Ramos (cell line): Measurements from ENCODE around the gene TMEM121B.

Source experiments
- in situ Hi-C: fragments of 300-500 bp; cut with MboI; formaldehyde crosslinking; loops from one replicate; pipeline ENCODE4 v1.14.3; 2022; ENCODE audit warnings: low sequenced_read_pairs; ENCODE audit not compliant: unreplicated experiment

The TMEM121B gene

GRCh38 chr22:17140022-17140421 is 18.9 kb upstream of the TMEM121B start:
- in situ Hi-C loops: no loop called here

- in situ Hi-C loops: no loop called here
Measured at GRCh38 chr22:17138513-17138912, 17.4 kb upstream of the TMEM121B start.

- in situ Hi-C loops: no loop called here
Measured at GRCh38 chr22:17137861-17138425, 16.8 kb upstream of the TMEM121B start.

GRCh38 chr22:17137170-17137569 is 16.0 kb upstream of the TMEM121B start:
- in situ Hi-C loops: no loop called here

GRCh38 chr22:17135153-17135760 is 14.1 kb upstream of the TMEM121B start:
- in situ Hi-C loops: no loop called here

GRCh38 chr22:17133137-17133536 is 12.0 kb upstream of the TMEM121B start:
- in situ Hi-C loops: no loop called here

GRCh38 chr22:17132112-17132511 is 11.0 kb upstream of the TMEM121B start:
- in situ Hi-C loops: no loop called here

- in situ Hi-C loops: no loop called here
Measured at GRCh38 chr22:17131686-17132085, 10.5 kb upstream of the TMEM121B start.

- in situ Hi-C loops: no loop called here
Measured at GRCh38 chr22:17130199-17130598, 9.0 kb upstream of the TMEM121B start.

GRCh38 chr22:17120711-17121232 is 388 bp downstream of the TMEM121B start:
- in situ Hi-C loops: no loop called here

- in situ Hi-C loops: no loop called here
Measured at GRCh38 chr22:17120281-17120680, 879 bp downstream of the TMEM121B start.

GRCh38 chr22:17119481-17120202 is 1.5 kb downstream of the TMEM121B start:
- in situ Hi-C loops: no loop called here

GRCh38 chr22:17118342-17118741 is 2.8 kb downstream of the TMEM121B start:
- in situ Hi-C loops: no loop called here

GRCh38 chr22:17117890-17118289 is 3.3 kb downstream of the TMEM121B start:
- in situ Hi-C loops: no loop called here

- in situ Hi-C loops: no loop called here
Measured at GRCh38 chr22:17117400-17117799, 3.8 kb downstream of the TMEM121B start.

GRCh38 chr22:17116572-17117330 is 4.4 kb downstream of the TMEM121B start:
- in situ Hi-C loops: no loop called here

GRCh38 chr22:17115945-17116565 is 5.1 kb downstream of the TMEM121B start:
- in situ Hi-C loops: no loop called here

GRCh38 chr22:17115236-17115635 is 5.9 kb downstream of the TMEM121B start:
- in situ Hi-C loops: no loop called here

GRCh38 chr22:17114898-17115235 is 6.3 kb downstream of the TMEM121B start:
- in situ Hi-C loops: no loop called here

- in situ Hi-C loops: no loop called here
Measured at GRCh38 chr22:17114173-17114897, 6.8 kb downstream of the TMEM121B start.
